Endothelial cell of umbilical vein (primary cell): ENCODE measurements around the gene FBXW4. TPM values are rescaled to one million over a fixed set of nuclear protein-coding genes. Genes with fewer than 3 reads are reported as not detected.

Experiments used
- BruUV-seq: library from RNA; stranded (reverse); fragments of 400-500 nt; replicated peaks from 2 replicates; lab custom pipeline; 2021; lab: Mats Ljungman, UMichigan
- CTCF ChIA-PET: fragments of 300-600, 350-600 bp; sonication (Branson Sonifier 250); formaldehyde crosslinking; loops from one replicate; lab custom pipeline; 2021; ENCODE audit warnings: antibody characterized with exemption, inconsistent platforms; lab: Charles Lee
- POLR2A ChIA-PET: fragments of 300-600, 350-600 bp; sonication (Branson Sonifier 250); formaldehyde crosslinking; loops from one replicate; lab custom pipeline; 2021; ENCODE audit warnings: antibody characterized with exemption, inconsistent platforms; lab: Charles Lee
- DNase-seq: peaks from one replicate; pipeline ENCODE4 v3.0.0-alpha.2; 2011; ENCODE audit warnings: low read depth, low spot score
- FAIRE-seq: peaks from 2 replicates; lab custom pipeline; 2011; peaks lifted over from hg19 to GRCh38; lab: Jason Lieb, UNC
- H2AFZ ChIP-seq: 2 replicates; pipeline ENCODE4 v1.6.0; 2012; ENCODE audit warnings: low read depth, low read length, control low read depth, inconsistent platforms
- H3K27ac ChIP-seq: 2 replicates; pipeline ENCODE4 v1.5.1; 2011; ENCODE audit warnings: low read depth, mild to moderate bottlenecking, control low read depth, low read length, moderate library complexity; ENCODE audit not compliant: insufficient read depth
- H3K27me3 ChIP-seq, 2 experiments: 2 replicates each; pipeline versions ENCODE4 v1.6.0 to v1.6.1; 2011; ENCODE audit warnings: low read length in 2 of 2, mixed read lengths in 1 of 2; ENCODE audit not compliant: control insufficient read depth in 2 of 2, insufficient read depth in 2 of 2
- H3K36me3 ChIP-seq, 2 experiments: 2 replicates in 1 of 2; 3 replicates in 1 of 2; pipeline ENCODE4 v1.5.1; 2011; ENCODE audit warnings: low read length in 2 of 2, mild to moderate bottlenecking in 1 of 2, moderate library complexity in 1 of 2; ENCODE audit not compliant: control insufficient read depth in 2 of 2, insufficient read depth in 2 of 2; ENCODE audit errors: extremely low read depth in 1 of 2
- H3K4me1 ChIP-seq: 3 replicates; pipeline ENCODE4 v1.5.1; 2011; ENCODE audit warnings: mild to moderate bottlenecking, low read length; ENCODE audit not compliant: control insufficient read depth, insufficient read depth; ENCODE audit errors: extremely low read depth
- H3K4me2 ChIP-seq: 2 replicates; pipeline ENCODE4 v1.6.1; 2011; ENCODE audit warnings: low read length, control low read depth, mixed read lengths; ENCODE audit not compliant: insufficient read depth
- H3K4me3 ChIP-seq, 3 experiments: fragments of 200-600 bp in 1 of 3; sonication (generic), shearing (Covaris generic) in 1 of 3; replicated peaks in 1 of 3; 2 replicates each; pipeline ENCODE4 v1.5.1; 2011 to 2016; ENCODE audit warnings: control low read depth in 3 of 3, low read length in 3 of 3, mild to moderate bottlenecking in 2 of 3, inconsistent platforms in 1 of 3, low read depth in 1 of 3, moderate library complexity in 1 of 3; ENCODE audit not compliant: insufficient read depth in 1 of 3
- H3K79me2 ChIP-seq: 2 replicates; pipeline ENCODE4 v1.6.0; 2012; ENCODE audit warnings: low read length, inconsistent platforms; ENCODE audit not compliant: control insufficient read depth, insufficient read depth
- H3K9ac ChIP-seq: replicated peaks from 2 replicates; pipeline ENCODE3; 2011; ENCODE audit warnings: low read length, control low read depth; ENCODE audit not compliant: insufficient read depth; ENCODE audit errors: extremely low read depth
- H3K9me1 ChIP-seq: replicated peaks from 3 replicates; pipeline ENCODE4 v1.6.0; 2011; ENCODE audit warnings: mild to moderate bottlenecking, low read length; ENCODE audit not compliant: control insufficient read depth, insufficient read depth; ENCODE audit errors: extremely low read depth
- H3K9me3 ChIP-seq: replicated peaks from 2 replicates; pipeline ENCODE4 v1.5.1; 2012; ENCODE audit warnings: low read length, inconsistent platforms; ENCODE audit not compliant: control insufficient read depth, insufficient read depth
- H4K20me1 ChIP-seq: replicated peaks from 2 replicates; pipeline ENCODE3; 2011; ENCODE audit warnings: mild to moderate bottlenecking, low read length; ENCODE audit not compliant: control insufficient read depth, insufficient read depth; ENCODE audit errors: extremely low read depth
- CTCF ChIP-seq, 2 donors: IDR thresholded peaks; 1 replicate in 1 of 2; 2 replicates in 1 of 2; pipeline ENCODE4 v1.5.1; 2011; ENCODE audit warnings: low read length in 2 of 2, mild to moderate bottlenecking in 2 of 2, moderate library complexity in 2 of 2, control low read depth in 1 of 2, inconsistent platforms in 1 of 2, low read depth in 1 of 2; ENCODE audit not compliant: insufficient read depth in 1 of 2; ENCODE audit errors: extremely low read depth in 1 of 2
- EZH2 ChIP-seq: IDR thresholded peaks from 2 replicates; pipeline ENCODE4 v1.6.1; 2012; ENCODE audit warnings: borderline replicate concordance, low read depth, mild to moderate bottlenecking, moderate library complexity, low read length, inconsistent platforms; ENCODE audit not compliant: severe bottlenecking
- FOS ChIP-seq: IDR thresholded peaks from 2 replicates; pipeline ENCODE4 v1.6.1; 2011; ENCODE audit warnings: mild to moderate bottlenecking, low read length, moderate library complexity, borderline replicate concordance; ENCODE audit not compliant: insufficient read depth
- GATA2 ChIP-seq: IDR thresholded peaks from 2 replicates; pipeline ENCODE4 v1.7.0; 2011; ENCODE audit warnings: low read depth, mild to moderate bottlenecking, moderate library complexity, mixed read lengths, low read length; ENCODE audit not compliant: insufficient read length, insufficient read depth
- JUN ChIP-seq: IDR thresholded peaks from 2 replicates; pipeline ENCODE4 v1.6.1; 2011; ENCODE audit warnings: borderline replicate concordance, low read depth; ENCODE audit not compliant: insufficient read length, insufficient read depth
- MAX ChIP-seq: IDR thresholded peaks from 2 replicates; pipeline ENCODE4 v1.6.1; 2011; ENCODE audit not compliant: insufficient read depth, insufficient read length
- MYC ChIP-seq: IDR thresholded peaks from one replicate; pipeline ENCODE4 v1.6.1; 2011; ENCODE audit warnings: mild to moderate bottlenecking, low read depth, low read length
- POLR2A ChIP-seq: IDR thresholded peaks from 2 replicates; pipeline ENCODE4 v1.6.1; 2012; ENCODE audit warnings: low read depth, mild to moderate bottlenecking, control low read depth, low read length
- POLR2AphosphoS5 ChIP-seq: IDR thresholded peaks from 2 replicates; pipeline ENCODE4 v1.6.1; 2012; ENCODE audit warnings: low read depth, mild to moderate bottlenecking, control low read depth, low read length, moderate library complexity; ENCODE audit not compliant: insufficient read depth
- dilution Hi-C: fragments of 300-500 bp; cut with MboI; formaldehyde crosslinking; loops from one replicate; pipeline ENCODE4 v1.15.0; 2019; ENCODE audit warnings: low sequenced_read_pairs; ENCODE audit not compliant: extremely low pct_ligation_motif_present
- intact Hi-C: fragments of 100-400 bp; cut with micrococcal nuclease; formaldehyde crosslinking; loops from one replicate; pipeline ENCODE4 v1.10.0; 2022
- polyA plus RNA-seq, 4 experiments: library from polyadenylated mRNA; depleted of rRNA in 3 of 4; stranded (reverse) in 3 of 4; unstranded in 1 of 4; fragments of >200 nt; gene quantifications; 2 replicates each; pipeline versions ENCODE4 v1.2.1 to v1.2.3, GENCODE V29; 2011 to 2012; ENCODE audit warnings: missing spikeins in 1 of 4
- total RNA-seq: library from RNA; stranded (reverse); gene quantifications from 2 replicates; pipeline ENCODE4 v1.2.3, GENCODE V29; 2021

Gene FBXW4
- total and polyA plus RNA-seq, 2 donors (not counting 3 experiments of a cell fraction or from before 2014, with no cell fraction given): 20.8 to 21.1 TPM

DNA sequence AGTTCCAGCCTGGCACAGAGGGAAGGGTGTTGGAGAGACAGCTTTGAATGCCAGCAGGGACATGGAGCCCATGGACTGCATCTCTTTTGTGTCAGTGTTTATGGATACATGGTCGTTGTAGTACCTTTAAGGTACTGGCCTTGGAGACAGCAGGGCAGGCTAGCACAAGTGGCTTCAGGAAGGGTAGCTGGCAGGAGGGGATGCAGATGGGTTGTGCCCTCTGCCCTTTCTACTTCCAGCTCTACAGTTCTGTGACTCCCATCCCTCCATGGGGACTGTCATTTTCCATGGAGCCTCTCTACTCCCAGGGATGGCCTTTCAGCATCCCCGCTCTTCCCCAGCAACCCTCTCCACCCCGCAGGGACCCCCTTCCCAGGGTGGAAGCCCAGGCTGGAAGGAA lies 132.0 kb downstream of the FBXW4 start:
- no peaks in the 10 kb centered on the region for H4K20me1 ChIP-seq
- H3K9me1 ChIP-seq: no peaks in the 10 kb centered on the region
- no TSS peak for BruUV-seq
- TF ChIP-seq POLR2AphosphoS5: no peak
- no peak for TF ChIP-seq CTCF (IDR thresholded peaks at IDR 0.05; ENCODE audit: extremely low read depth in 1 of 2, insufficient read depth in 1 of 2, low read depth in 1 of 2, low read length in 2 of 2)
- TF ChIP-seq MAX: no peak
- TF ChIP-seq POLR2A: no peak
- TF ChIP-seq GATA2: no peak
- TF ChIP-seq JUN: no peak
- TF ChIP-seq EZH2: no peak
- no peak for TF ChIP-seq MYC
- no peak for TF ChIP-seq FOS
- H2AFZ ChIP-seq: no peak overlapping the region
- no peaks in the 10 kb centered on the region for H3K4me1 ChIP-seq
- H3K4me2 ChIP-seq: no peak overlapping the region
- FAIRE-seq (no peak), DNase-seq (peak; percentile 20)
- no peaks in the 10 kb centered on the region for H3K36me3 ChIP-seq
- H3K79me2 ChIP-seq: no peaks in the 10 kb centered on the region
- H3K9ac ChIP-seq: no peak overlapping the region
- H3K9me3 ChIP-seq: no peaks in the 10 kb centered on the region
- intact Hi-C loops (loop anchor here (1.0 kb wide), 1 partner anchor 45 kb away; no protein-coding TSS in a partner anchor), dilution Hi-C loops (no loop called here)
- ChIA-PET POLR2A (no interaction called here), CTCF (interaction anchor here (1.2 to 1.7 kb wide), 2 partner anchors 96 to 325 kb away, joined by 3 to 7 read pairs; no protein-coding TSS in a partner anchor)
- no peak overlapping the region for H3K27ac ChIP-seq
- H3K27me3 ChIP-seq: peaks cover 16 to 17% of the 10 kb centered on the region in 2 experiments
- no peak overlapping the region for H3K4me3 ChIP-seq
